Inferior parietal cortex (tissue), 1 donor: ENCODE data around the gene SNAPC5.
"Not testable (repeated sequence)": the region's sequence is repeated elsewhere in the genome, so short reads cannot be mapped to it uniquely, and the experiment has no call there.

Source experiments
- DNase-seq: peaks from one replicate; pipeline ENCODE4 v3.0.0-alpha.2; 2016; ENCODE audit errors: extremely low spot score

Gene SNAPC5, protein sequence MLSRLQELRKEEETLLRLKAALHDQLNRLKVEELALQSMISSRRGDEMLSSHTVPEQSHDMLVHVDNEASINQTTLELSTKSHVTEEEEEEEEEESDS

GRCh38 chr15:66497502-66498455 is at the start of gene SNAPC5:
TSS of gene SNAPC5 (minus strand) at chr15:66497762. CDS start at chr15:66497731, 31 bp downstream.
- peak; percentile 92 for DNase-seq

DNA sequence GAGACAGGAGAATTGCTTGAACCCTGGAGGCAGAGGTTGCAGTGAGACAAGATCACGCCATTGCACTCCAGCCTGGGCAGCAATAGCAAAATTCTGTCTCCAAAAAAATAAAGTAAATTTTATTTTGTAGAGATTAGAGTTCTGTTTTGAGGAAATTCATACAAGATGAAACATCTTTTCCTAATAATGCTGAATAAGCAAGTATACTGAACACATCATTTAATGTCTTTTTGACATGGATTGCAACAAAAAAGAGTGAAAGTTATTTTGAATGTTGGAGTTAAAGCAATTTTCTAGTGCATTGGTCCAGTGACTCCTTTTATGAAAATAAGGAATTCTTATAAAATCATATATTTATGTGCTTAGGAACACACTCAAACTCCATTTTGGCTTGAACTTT is 47.7 kb upstream of the SNAPC5 start:
- no peak for DNase-seq

- no peak for DNase-seq
Observed at GRCh38 chr15:66542896-66543295, 45.3 kb upstream of the SNAPC5 start.

DNA sequence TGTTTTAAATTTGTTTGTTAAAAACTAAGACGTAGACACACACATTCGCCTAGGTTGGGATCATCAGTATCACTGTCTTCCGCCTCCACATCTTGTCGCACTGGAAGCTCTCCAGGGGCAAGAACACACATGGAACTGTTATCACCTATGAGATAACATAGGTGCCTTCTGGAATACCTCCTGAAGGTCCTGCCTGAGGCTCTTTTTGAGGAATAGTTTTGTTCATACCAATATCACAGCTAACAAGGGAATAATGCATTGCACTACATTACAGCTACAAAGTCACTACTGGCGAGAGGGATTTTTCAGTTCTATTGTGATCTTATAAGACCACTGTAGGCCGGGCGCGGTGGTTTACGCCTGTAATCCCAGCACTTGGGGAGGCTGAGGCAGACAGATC is 37.5 kb upstream of the SNAPC5 start:
- DNase-seq, result no peak

- no peak for DNase-seq
Observed at GRCh38 chr15:66524838-66525237, 27.3 kb upstream of the SNAPC5 start.

GRCh38 chr15:66523926-66524325 is 26.4 kb upstream of the SNAPC5 start:
- no peak for DNase-seq

DNA sequence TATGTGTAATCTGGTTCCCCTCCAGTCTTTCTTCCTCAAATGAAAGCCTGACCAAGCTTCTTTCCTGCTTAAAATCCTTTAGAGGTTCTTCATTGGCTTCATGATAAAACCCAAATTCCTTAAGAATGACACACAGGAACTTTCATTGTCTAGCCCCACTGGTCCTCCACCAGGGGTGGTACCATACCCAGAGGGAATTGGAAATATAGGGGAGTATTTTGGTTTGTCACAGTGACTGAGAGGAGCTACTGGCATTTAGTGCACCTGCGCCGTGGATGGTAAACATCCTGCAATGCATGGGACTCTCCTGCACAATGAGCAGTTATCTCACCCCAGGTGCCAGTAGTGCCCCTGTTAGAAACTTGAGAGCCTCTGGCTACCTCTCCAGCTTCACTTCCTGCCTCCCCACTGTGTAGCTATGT is 18.4 kb upstream of the SNAPC5 start:
- DNase-seq, result no peak

- DNase-seq, result no peak
Observed at GRCh38 chr15:66514586-66514985, 17.0 kb upstream of the SNAPC5 start.

GRCh38 chr15:66508293-66508883 is 10.8 kb upstream of the SNAPC5 start:
- DNase-seq, result no peak

DNA sequence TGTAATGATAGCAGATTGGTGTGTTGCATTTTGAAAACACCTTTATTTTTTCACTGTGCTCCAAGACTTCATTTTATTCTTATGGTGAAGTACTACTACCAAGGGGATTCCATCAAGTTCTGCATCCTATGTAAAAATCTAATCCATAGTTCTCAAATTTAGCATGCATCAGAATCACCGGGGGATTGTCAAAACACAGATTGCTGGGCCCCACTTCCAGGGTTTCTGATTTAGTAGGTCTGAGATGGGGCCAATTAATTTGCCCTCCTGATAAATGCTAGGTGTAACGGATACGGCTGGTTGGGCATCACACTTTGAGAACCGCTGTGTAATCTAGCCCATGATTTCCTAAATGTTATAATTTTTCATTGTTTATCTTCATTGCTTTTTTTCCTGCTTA is 8.3 kb upstream of the SNAPC5 start:
- DNase-seq, result no peak

DNA sequence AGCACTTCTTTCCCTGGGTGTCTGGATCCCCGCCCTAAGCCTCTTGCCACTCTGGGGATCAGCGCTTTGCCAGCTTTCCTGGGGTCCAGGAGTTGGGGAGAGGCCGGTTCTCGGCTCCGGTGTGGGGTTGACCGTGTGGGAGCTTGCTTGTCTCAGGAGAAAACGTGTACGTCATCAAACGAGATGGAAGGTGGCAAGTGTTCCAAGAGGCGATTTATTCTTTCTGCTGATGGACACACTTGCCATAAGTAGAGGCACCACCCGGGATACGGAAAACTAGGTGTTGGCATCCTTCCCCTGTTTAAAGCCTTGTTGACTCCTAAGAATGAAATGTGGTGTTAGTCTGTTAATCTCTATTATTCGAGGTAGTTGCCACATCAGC is 7.9 kb upstream of the SNAPC5 start:
- no peak for DNase-seq

GRCh38 chr15:66504563-66505429 is 7.2 kb upstream of the SNAPC5 start, which contains the start of the genes RPL4 and ZWILCH:
TSS of gene RPL4 (minus strand) at chr15:66504855. CDS start at chr15:66504790, 65 bp downstream.
TSS of gene ZWILCH (plus strand) at chr15:66505326. CDS start at chr15:66505339, 13 bp downstream.
- peak; percentile 87 for DNase-seq

DNA sequence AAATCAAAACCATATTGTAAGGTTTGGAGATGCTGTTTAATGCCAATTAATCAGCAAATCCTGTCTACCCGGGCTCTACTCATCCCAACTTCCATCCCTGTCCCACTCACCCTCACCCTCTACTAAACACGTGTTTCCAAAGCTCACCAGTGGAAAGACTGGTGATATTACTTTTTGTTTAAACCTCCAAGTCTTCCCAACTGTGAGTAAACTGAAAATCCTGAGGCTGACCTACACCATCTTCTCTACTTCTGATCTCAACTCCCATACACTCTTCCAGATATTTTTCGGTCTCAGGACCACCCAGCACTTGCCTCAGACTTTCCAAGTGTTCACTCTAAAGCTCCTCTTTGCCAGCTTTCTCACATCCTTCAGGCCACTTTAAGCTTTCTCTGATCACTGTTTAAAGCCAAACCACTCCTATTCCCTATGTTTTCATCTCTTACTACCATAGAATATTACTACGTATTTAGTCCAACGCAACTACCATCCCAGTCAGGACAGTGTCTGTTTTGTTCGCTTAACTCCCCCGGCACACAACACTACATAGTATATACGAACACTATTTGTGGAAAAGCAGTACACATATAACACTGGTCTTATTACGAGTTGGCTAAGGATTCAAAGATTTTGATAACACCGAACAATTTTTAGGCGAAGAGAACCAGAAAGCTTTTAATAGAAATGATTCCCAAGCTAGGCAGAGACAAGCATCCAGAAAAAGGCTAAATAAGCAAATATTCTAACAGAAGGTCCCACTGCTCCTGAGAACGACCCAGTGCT is 6.4 kb upstream of the SNAPC5 start:
- DNase-seq, result no peak

DNA sequence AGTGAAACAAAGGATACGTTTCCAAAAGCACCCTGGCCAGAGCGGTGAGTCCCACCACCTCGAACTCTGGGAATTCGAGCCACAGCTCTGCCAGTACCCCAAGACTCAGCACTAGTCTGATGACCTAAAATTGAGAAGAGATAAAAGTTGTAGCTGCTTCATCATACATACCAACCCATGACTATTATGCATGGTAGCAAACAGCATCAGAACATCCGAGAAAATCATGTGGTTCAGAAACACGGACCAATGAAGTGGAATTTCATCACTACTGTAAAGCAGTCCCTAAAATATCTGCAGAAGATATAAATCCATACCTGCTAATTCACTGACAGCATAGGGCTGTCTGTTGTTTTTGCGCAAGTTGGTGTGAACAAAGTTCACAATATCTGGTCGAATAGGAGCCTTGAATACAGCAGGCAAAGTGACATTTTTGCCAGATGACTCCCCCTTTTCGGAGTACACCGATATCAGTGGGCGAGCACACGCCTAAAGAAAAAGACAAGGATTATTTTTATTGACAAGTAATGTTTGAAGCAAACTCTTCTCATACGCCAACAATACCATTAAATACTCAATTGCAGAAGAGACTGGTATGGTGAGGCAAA is 5.6 kb upstream of the SNAPC5 start:
- not testable (repeated sequence) for DNase-seq

- peak; percentile 9 for DNase-seq
Observed at GRCh38 chr15:66502491-66502890, 4.9 kb upstream of the SNAPC5 start.

DNA sequence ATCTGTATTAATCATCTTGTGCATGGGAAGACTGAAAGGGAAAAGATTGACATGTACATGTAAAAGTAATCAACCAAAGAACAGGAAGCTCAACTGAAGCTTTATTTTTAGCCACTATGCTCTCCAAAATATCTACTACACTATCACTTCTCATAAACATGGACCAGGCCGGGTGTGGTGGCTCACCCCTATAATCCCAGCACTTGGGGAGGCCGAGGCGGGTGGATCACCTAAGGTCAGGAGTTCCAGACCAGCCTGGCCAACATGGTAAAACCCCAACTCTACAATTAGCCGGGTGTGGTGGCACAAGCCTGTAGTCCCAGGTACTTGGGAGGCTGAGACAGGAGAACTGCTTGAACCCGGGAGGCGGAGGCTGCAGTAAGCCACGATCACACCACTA is 2.8 kb upstream of the SNAPC5 start:
- DNase-seq, result not testable (repeated sequence)

DNA sequence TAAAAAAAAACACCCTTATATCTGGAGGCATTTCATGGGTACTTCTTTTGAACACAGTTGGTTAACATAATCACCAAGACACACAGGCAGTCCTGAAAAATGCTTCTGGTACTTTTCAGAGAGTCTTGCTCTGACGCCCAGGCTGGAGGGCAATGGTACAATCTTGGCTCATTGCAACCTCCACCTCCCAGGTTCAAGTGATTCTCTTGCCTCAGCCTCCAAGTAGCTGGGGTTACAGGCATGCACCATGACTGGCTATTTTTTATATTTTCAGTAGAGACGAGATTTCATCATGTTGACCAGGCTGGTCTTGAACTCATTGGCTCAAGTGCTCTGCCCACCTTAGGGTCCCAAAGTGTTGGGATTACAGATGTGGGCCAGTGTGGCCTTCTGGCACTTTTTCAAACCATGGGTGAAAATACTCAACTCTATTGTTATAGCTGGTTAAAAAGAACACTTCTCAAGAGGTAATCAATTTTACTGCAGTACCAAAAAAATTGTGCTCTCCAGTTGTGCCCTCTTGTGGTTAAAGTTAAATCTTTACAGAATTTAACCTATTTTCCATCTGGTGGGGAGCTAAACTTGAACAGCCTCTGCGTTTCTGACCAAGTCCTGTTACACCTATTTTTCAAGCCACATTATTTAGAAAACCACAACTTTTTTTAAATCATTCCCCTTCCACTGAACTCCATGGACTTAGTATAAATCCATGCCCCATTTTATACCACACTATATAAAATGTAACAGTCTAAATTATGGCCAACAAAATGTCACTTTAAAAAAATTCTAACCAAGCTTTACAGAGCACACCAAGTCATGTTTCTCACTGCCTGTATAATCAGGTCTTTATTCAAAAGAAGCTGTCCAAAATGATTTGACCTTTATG is 1.2 kb upstream of the SNAPC5 start:
- DNase-seq, result peak; percentile 52

- no peak for DNase-seq
Observed at GRCh38 chr15:66496951-66497501, 536 bp downstream of the SNAPC5 start.

DNA sequence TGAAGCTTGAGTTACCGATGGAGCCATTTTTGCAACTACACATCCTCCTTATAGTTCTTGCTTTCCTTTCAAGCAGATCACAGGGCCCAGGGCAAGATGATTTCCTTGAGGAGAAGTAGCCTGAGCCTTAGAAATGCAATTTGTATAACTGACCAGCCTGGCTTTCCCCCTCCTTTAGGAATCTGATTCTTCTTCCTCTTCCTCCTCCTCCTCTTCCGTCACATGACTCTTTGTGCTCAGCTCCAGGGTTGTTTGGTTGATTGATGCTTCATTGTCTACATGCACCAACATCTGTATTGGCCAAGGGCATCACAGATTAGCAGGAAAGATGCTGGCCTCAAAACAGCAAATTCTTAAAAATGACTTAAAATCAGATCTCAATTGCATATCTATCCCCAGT is 3.3 kb downstream of the SNAPC5 start:
- DNase-seq, result no peak
